Large intestine (tissue), 3 donors: ENCODE data around the gene ZBTB42. TPM values are rescaled to one million over a fixed set of nuclear protein-coding genes. Genes with fewer than 3 reads are reported as not detected.

Experiments
- DNase-seq, 2 donors: peaks; one replicate each; pipeline versions ENCODE4 v3.0.0 to v3.0.0-alpha.2; 2013
- H3K27ac ChIP-seq: one replicate; pipeline ENCODE4 v1.5.1; 2013; ENCODE audit warnings: low read length
- H3K27me3 ChIP-seq: 2 replicates; pipeline ENCODE4 v1.6.1; 2013; ENCODE audit warnings: low read length; ENCODE audit not compliant: control insufficient read depth, insufficient read depth
- H3K36me3 ChIP-seq: 2 replicates; pipeline ENCODE4 v1.6.1; 2013; ENCODE audit warnings: low read length; ENCODE audit not compliant: control insufficient read depth, insufficient read depth
- H3K4me1 ChIP-seq: one replicate; pipeline ENCODE4 v1.6.1; 2013; ENCODE audit warnings: low read length; ENCODE audit not compliant: control insufficient read depth, insufficient read depth
- H3K4me3 ChIP-seq: one replicate; pipeline ENCODE4 v1.5.1; 2013; ENCODE audit warnings: low read length
- H3K9me3 ChIP-seq: one replicate; pipeline ENCODE4 v1.6.1; 2013; ENCODE audit warnings: mild to moderate bottlenecking, low read depth, low read length, moderate library complexity; ENCODE audit not compliant: control insufficient read depth
- WGBS: methylation state at CpG from one replicate; pipeline ENCODE4 v1.1.5; 2013; ENCODE audit warnings: low lambda C conversion rate; ENCODE audit not compliant: insufficient coverage; 5-methylcytosine and 5-hydroxymethylcytosine counted together
- polyA plus RNA-seq: library from polyadenylated mRNA; unstranded; fragments of 120-200 nt; gene quantifications from one replicate; pipeline ENCODE4 v1.2.1, GENCODE V29; 2013

Gene ZBTB42
- polyA plus RNA-seq, 1 donor: 6.0 TPM

DNA sequence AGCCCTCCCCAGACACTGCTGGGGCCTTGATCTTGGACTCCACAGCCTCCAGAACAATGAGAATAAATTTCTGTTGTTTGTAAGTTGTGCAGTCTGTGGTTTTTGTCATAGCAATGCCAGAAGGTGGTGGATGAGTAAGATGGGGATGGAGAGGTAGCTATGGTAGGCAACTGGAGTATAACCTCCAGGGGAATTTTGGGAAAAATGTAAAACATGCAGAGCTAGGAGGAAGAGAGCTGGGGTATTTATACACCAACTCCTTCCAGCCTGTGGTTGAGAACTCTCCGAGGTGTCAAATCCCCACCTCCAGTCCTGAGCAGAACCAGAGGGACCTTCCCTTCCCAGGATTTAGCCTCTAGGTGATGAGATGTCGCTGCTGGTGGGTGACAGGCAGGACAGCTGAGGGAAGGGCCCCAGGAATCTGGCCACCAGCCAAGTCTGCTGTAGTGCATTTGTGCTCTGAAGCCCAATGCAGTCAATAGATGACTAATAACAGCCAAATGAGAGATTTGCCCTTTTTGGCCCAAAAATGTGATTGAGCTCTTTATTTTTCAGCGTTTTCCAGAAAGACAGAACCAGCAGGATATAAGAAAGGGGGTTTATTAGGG lies 45.0 kb downstream of the ZBTB42 start:
- H3K36me3 ChIP-seq: no peaks in the 10 kb centered on the region
- DNase-seq: no peak
- WGBS: no CpG with 5 or more reads among the region's 3 CpGs
- peaks cover 6% of the 10 kb centered on the region for H3K4me1 ChIP-seq
- peaks cover 57% of the 10 kb centered on the region for H3K27me3 ChIP-seq
- H3K9me3 ChIP-seq: peaks cover 7% of the 10 kb centered on the region
- H3K4me3 ChIP-seq: no peak overlapping the region
- H3K27ac ChIP-seq: no peak overlapping the region

- H3K4me1 ChIP-seq: no peaks in the 10 kb centered on the region
- H3K4me3 ChIP-seq: no peak overlapping the region
- WGBS: 60% methylated on average over 2 of the region's 8 CpGs
- H3K27ac ChIP-seq: no peak overlapping the region
- peaks cover 14% of the 10 kb centered on the region for H3K27me3 ChIP-seq
- DNase-seq: no peak
- no peaks in the 10 kb centered on the region for H3K36me3 ChIP-seq
- no peaks in the 10 kb centered on the region for H3K9me3 ChIP-seq
Measured at GRCh38 chr14:104852280-104852663, 51.4 kb downstream of the ZBTB42 start.

Other genes with a start within 250 kb of the ZBTB42 start
- 0.22 TPM for gene C14orf180, start 221.3 kb upstream of the ZBTB42 start, polyA plus RNA-seq
- gene TMEM179, start 196.3 kb upstream of the ZBTB42 start, polyA plus RNA-seq: 11.8 TPM
- 64.2 TPM for gene INF2, start 111.5 kb upstream of the ZBTB42 start, polyA plus RNA-seq
- 6.3 TPM for gene ADSS1, start 76.9 kb upstream of the ZBTB42 start, polyA plus RNA-seq
- 86.4 TPM for gene SIVA1, start 48.0 kb upstream of the ZBTB42 start, polyA plus RNA-seq
- gene AKT1, start 5.4 kb upstream of the ZBTB42 start, polyA plus RNA-seq: 97.5 TPM
- 30.3 TPM for gene CEP170B, start 64.2 kb downstream of the ZBTB42 start, polyA plus RNA-seq
- 11.1 TPM for gene PLD4, start 123.8 kb downstream of the ZBTB42 start, polyA plus RNA-seq
- gene AHNAK2, start 177.3 kb downstream of the ZBTB42 start, polyA plus RNA-seq: 3.3 TPM
- 7.0 TPM for gene CLBA1, start 184.7 kb downstream of the ZBTB42 start, polyA plus RNA-seq
- 12.4 TPM for gene CDCA4, start 220.0 kb downstream of the ZBTB42 start, polyA plus RNA-seq